OCI-LY3 (cell line): ENCODE measurements around the gene RASGRP4.

Experiments
- H2AFZ ChIP-seq: fragments of 200-600, 300-600 bp; shearing (Covaris generic); 2 replicates; pipeline ENCODE4 v1.6.0; 2014; ENCODE audit warnings: antibody characterized with exemption, low read depth, low read length
- H3K27ac ChIP-seq: fragments of 200-600, 300-600 bp; sonication (generic); 2 replicates; pipeline ENCODE4 v1.5.1; 2014; ENCODE audit warnings: mild to moderate bottlenecking, low read length, moderate library complexity, mixed read lengths
- H3K27me3 ChIP-seq: fragments of 200-600, 300-600 bp; sonication (generic); 2 replicates; pipeline ENCODE4 v1.6.1; 2014; ENCODE audit warnings: low read depth, low read length, mixed read lengths
- H3K36me3 ChIP-seq: fragments of 200-600, 300-600 bp; sonication (generic); replicated peaks from 2 replicates; pipeline ENCODE3; 2014; ENCODE audit warnings: low read depth, low read length, mixed read lengths
- H3K4me1 ChIP-seq: fragments of 300-600, 200-600 bp; sonication (generic); 2 replicates; pipeline ENCODE4 v1.6.1; 2014; ENCODE audit warnings: low read length, mixed read lengths
- H3K4me2 ChIP-seq: fragments of 200-600, 300-600 bp; sonication (generic); 2 replicates; pipeline ENCODE4 v1.6.1; 2014; ENCODE audit warnings: low read length, mixed read lengths
- H3K4me3 ChIP-seq: fragments of 300-600, 200-600 bp; sonication (generic); 2 replicates; pipeline ENCODE4 v1.5.1; 2014; ENCODE audit warnings: antibody characterized with exemption, mild to moderate bottlenecking, low read length, moderate library complexity
- H3K79me2 ChIP-seq: fragments of 300-600, 200-600 bp; shearing (Covaris generic); 2 replicates; pipeline ENCODE4 v1.6.1; 2014; ENCODE audit warnings: mild to moderate bottlenecking, low read length, mixed read lengths
- H3K9ac ChIP-seq: fragments of 300-600, 200-600 bp; shearing (Covaris generic); 2 replicates; pipeline ENCODE4 v1.6.0; 2014; ENCODE audit warnings: mild to moderate bottlenecking, low read length, moderate library complexity
- H3K9me3 ChIP-seq: fragments of 200-600, 300-600 bp; shearing (Covaris generic); 2 replicates; pipeline ENCODE4 v1.6.1; 2014; ENCODE audit warnings: low read length, mixed read lengths; ENCODE audit not compliant: insufficient read depth
- H4K20me1 ChIP-seq: fragments of 200-600, 300-600 bp; sonication (generic); 2 replicates; pipeline ENCODE4 v1.6.1; 2016; ENCODE audit warnings: low read length, mixed read lengths; ENCODE audit not compliant: insufficient read depth
- CTCF ChIP-seq: fragments of 200-600, 300-600 bp; sonication (generic); IDR thresholded peaks from 2 replicates; pipeline ENCODE4 v1.5.1; 2014; ENCODE audit warnings: antibody characterized with exemption, low read length, low read depth
- EZH2phosphoT487 ChIP-seq: fragments of 200-600 bp; shearing (Covaris generic); IDR thresholded peaks from 2 replicates; pipeline ENCODE4 v1.6.1; 2018; ENCODE audit warnings: antibody characterized with exemption, mixed run types, low read depth

The RASGRP4 gene

DNA sequence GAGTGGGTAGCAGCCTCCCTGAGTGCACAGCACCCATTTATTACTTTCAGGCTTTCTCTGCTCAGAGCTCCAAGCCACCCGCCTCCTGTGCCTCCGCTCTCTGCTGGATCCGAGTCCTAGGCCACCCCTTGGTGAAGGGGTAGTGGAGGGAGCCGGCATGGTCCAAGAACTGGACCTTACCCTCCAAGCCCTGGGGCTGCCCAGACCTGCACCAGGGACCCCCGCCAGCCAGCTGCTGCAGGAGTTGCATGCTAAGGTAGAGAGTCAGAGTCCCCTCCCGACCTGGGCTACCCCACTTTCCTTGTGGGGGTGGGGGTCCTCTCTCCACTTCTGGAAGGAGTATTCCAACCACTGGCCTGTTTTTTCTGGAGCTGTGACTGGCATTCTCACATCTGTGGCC is 21.2 kb downstream of the RASGRP4 start:
- peaks cover 36% of the 10 kb centered on the region for H3K36me3 ChIP-seq
- H3K27ac ChIP-seq: no peak overlapping the region
- H3K4me2 ChIP-seq: no peak overlapping the region
- no peak overlapping the region for H3K4me3 ChIP-seq
- no peak for TF ChIP-seq EZH2phosphoT487
- TF ChIP-seq CTCF: no peak
- no peaks in the 10 kb centered on the region for H4K20me1 ChIP-seq
- no peaks in the 10 kb centered on the region for H3K9me3 ChIP-seq
- H3K27me3 ChIP-seq: no peaks in the 10 kb centered on the region
- H2AFZ ChIP-seq: no peak overlapping the region
- H3K9ac ChIP-seq: no peak overlapping the region
- peaks cover 5% of the 10 kb centered on the region; the same call in 1 of the 2 replicates for H3K79me2 ChIP-seq
- H3K4me1 ChIP-seq: peaks cover 7% of the 10 kb centered on the region; the same call in 1 of the 2 replicates

GRCh38 chr19:38402967-38403674 is 22.9 kb downstream of the RASGRP4 start, which contains the start of gene FAM98C:
Gene FAM98C, plus strand, starts transcription at chr19:38403093. Its CDS starts 61 bp downstream, at chr19:38403154.
- Histone ChIP-seq H3K9ac (peak within 1 kb of the TSS; percentile 65), H3K79me2 (peaks cover 5% of the 10 kb centered on the region; the same call in 1 of the 2 replicates)
- peak; percentile 96 for TF ChIP-seq CTCF
- TF ChIP-seq EZH2phosphoT487: no peak

DNA sequence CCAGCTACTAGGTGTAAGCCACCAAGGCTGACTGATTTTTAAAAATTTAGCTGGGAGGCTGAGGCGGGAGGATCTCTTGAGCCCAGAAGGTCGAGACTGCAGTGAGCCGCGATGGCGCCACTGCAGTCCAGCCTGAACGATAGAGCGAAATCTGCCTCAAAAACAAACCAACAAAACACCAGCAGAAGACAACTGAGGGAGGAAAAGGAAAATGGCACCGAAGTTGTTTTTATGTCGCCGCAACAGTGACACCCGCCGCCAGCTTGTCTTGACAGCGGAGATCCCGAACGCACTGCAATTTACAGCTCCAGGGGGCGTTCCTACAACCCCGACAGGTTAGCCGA is 23.4 kb downstream of the RASGRP4 start:
- Histone ChIP-seq H3K4me2 (peak overlapping the region; percentile 74), H3K4me1 (peaks cover 7% of the 10 kb centered on the region; the same call in 1 of the 2 replicates), H3K9me3 (no peaks in the 10 kb centered on the region), H3K9ac (peak overlapping the region; percentile 25), H3K27me3 (no peaks in the 10 kb centered on the region), H3K79me2 (peaks cover 5% of the 10 kb centered on the region; the same call in 1 of the 2 replicates), H4K20me1 (no peaks in the 10 kb centered on the region), H3K4me3 (peak overlapping the region; percentile 71), H3K36me3 (peaks cover 19% of the 10 kb centered on the region), H3K27ac (no peak overlapping the region), H2AFZ (peak overlapping the region; percentile 59)
- TF ChIP-seq EZH2phosphoT487: no peak
- TF ChIP-seq CTCF: no peak

More at GRCh38 chr19:38402967-38403674, 22.9 kb downstream of the RASGRP4 start, which contains the start of gene FAM98C:
- H3K27me3 ChIP-seq: no peaks in the 10 kb centered on the region
- H3K4me2 ChIP-seq: peak within 1 kb of the TSS; percentile 74
- H2AFZ ChIP-seq: peak within 1 kb of the TSS; percentile 59
- H3K4me3 ChIP-seq: peak within 1 kb of the TSS; percentile 82
- peaks cover 22% of the 10 kb centered on the region for H3K36me3 ChIP-seq
- peak within 1 kb of the TSS; percentile 37 for H3K27ac ChIP-seq
- H3K4me1 ChIP-seq: peaks cover 7% of the 10 kb centered on the region; the same call in 1 of the 2 replicates
- no peaks in the 10 kb centered on the region for H4K20me1 ChIP-seq
- no peaks in the 10 kb centered on the region for H3K9me3 ChIP-seq

DNA sequence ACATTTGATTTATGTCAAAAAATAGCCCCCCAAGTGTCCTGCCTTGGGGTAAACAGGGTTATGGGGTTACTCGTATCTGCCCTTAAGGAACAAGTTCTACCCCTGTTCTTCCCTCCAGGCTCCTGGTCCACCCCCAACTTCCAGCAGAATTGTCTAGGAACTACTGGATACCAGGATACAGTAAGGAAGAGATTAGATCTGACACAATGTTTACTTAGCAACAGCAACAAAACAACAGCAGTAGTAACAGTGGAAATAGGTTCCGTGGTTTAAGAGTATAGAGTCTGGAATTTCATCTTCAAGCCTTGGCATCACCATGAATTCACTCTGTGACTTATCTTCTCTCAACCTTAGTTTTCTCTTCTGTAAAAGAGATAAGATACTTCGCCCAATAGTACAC is 24.9 kb downstream of the RASGRP4 start:
- Histone ChIP-seq H3K4me1 (peaks cover 7% of the 10 kb centered on the region; the same call in 1 of the 2 replicates), H3K27me3 (no peaks in the 10 kb centered on the region), H4K20me1 (no peaks in the 10 kb centered on the region), H3K9ac (no peak overlapping the region), H2AFZ (no peak overlapping the region), H3K36me3 (peaks cover 11% of the 10 kb centered on the region), H3K79me2 (peaks cover 5% of the 10 kb centered on the region; the same call in 1 of the 2 replicates), H3K9me3 (no peaks in the 10 kb centered on the region), H3K4me2 (no peak overlapping the region), H3K4me3 (no peak overlapping the region), H3K27ac (no peak overlapping the region)
- TF ChIP-seq EZH2phosphoT487 (no peak), CTCF (no peak)
